ENCODE results near the gene ANKMY1.

Gene ANKMY1

DNA sequence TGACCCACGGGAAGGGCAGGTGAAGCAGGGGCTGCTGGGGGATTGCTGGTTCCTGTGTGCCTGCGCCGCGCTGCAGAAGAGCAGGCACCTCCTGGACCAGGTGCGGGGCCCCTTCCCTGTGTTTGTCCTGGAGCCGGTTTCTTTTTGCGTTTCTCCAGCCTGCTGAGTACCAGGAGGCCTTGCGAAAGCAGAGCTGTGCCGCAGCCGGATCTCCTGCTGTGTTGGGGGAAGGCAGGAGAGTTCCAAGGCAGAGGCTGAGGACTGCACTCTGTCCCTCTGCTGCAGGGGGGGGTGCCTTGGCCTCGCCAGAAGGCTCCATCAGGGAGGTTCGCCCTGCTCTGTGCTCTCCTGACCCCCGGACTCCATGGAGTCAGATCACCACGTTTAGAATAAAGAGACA lies 31.6 kb upstream of the ANKMY1 start (continued):
- TF ChIP-seq ZNF555 (tag by site-specific recombination; conservative IDR thresholded peaks at IDR 0.05) (no peak), MZF1 (tag by site-specific recombination; IDR thresholded peaks at IDR 0.05; ENCODE audit: borderline replicate concordance) (no peak), ZNF776 (tag by site-specific recombination; IDR thresholded peaks at IDR 0.05; ENCODE audit: borderline replicate concordance) (no peak), ZNF529 (tag by site-specific recombination; IDR thresholded peaks at IDR 0.05; ENCODE audit: insufficient replicate concordance) (no peak), ZNF433 (tag by site-specific recombination; IDR thresholded peaks at IDR 0.05; ENCODE audit: low read depth) (no peak), ZNF133 (tag by site-specific recombination; IDR thresholded peaks at IDR 0.05) (no peak), ZNF830 (tag by site-specific recombination; IDR thresholded peaks at IDR 0.05; ENCODE audit: low read depth) (no peak), ZNF521 (tag by site-specific recombination; IDR thresholded peaks at IDR 0.05) (no peak), ZNF707 (tag by site-specific recombination; IDR thresholded peaks at IDR 0.05) (no peak), MYNN (tag by site-specific recombination; IDR thresholded peaks at IDR 0.05; ENCODE audit: borderline replicate concordance) (no peak), ZNF596 (tag by site-specific recombination; IDR thresholded peaks at IDR 0.05) (no peak), KLF1 (tag by site-specific recombination; IDR thresholded peaks at IDR 0.05) (no peak), ZNF76 (tag by site-specific recombination; IDR thresholded peaks at IDR 0.05; ENCODE audit: borderline replicate concordance, low read depth) (peak; percentile 21; the same call in 1 of the 2 replicates)
- TF ChIP-seq, protein P1, sequence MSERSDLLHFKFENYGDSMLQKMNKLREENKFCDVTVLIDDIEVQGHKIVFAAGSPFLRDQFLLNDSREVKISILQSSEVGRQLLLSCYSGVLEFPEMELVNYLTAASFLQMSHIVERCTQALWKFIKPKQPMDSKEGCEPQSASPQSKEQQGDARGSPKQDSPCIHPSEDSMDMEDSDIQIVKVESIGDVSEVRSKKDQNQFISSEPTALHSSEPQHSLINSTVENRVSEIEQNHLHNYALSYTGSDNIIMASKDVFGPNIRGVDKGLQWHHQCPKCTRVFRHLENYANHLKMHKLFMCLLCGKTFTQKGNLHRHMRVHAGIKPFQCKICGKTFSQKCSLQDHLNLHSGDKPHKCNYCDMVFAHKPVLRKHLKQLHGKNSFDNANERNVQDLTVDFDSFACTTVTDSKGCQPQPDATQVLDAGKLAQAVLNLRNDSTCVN (tag by site-specific recombination; optimal IDR thresholded peaks at IDR 0.05): no peak
- TF ChIP-seq, protein P2, sequence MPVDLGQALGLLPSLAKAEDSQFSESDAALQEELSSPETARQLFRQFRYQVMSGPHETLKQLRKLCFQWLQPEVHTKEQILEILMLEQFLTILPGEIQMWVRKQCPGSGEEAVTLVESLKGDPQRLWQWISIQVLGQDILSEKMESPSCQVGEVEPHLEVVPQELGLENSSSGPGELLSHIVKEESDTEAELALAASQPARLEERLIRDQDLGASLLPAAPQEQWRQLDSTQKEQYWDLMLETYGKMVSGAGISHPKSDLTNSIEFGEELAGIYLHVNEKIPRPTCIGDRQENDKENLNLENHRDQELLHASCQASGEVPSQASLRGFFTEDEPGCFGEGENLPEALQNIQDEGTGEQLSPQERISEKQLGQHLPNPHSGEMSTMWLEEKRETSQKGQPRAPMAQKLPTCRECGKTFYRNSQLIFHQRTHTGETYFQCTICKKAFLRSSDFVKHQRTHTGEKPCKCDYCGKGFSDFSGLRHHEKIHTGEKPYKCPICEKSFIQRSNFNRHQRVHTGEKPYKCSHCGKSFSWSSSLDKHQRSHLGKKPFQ (tag by site-specific recombination; IDR thresholded peaks at IDR 0.05): no peak
- TF ChIP-seq, protein P3, sequence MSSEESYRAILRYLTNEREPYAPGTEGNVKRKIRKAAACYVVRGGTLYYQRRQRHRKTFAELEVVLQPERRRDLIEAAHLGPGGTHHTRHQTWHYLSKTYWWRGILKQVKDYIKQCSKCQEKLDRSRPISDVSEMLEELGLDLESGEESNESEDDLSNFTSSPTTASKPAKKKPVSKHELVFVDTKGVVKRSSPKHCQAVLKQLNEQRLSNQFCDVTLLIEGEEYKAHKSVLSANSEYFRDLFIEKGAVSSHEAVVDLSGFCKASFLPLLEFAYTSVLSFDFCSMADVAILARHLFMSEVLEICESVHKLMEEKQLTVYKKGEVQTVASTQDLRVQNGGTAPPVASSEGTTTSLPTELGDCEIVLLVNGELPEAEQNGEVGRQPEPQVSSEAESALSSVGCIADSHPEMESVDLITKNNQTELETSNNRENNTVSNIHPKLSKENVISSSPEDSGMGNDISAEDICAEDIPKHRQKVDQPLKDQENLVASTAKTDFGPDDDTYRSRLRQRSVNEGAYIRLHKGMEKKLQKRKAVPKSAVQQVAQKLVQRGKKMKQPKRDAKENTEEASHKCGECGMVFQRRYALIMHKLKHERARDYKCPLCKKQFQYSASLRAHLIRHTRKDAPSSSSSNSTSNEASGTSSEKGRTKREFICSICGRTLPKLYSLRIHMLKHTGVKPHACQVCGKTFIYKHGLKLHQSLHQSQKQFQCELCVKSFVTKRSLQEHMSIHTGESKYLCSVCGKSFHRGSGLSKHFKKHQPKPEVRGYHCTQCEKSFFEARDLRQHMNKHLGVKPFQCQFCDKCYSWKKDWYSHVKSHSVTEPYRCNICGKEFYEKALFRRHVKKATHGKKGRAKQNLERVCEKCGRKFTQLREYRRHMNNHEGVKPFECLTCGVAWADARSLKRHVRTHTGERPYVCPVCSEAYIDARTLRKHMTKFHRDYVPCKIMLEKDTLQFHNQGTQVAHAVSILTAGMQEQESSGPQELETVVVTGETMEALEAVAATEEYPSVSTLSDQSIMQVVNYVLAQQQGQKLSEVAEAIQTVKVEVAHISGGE (tag by site-specific recombination; conservative IDR thresholded peaks at IDR 0.05; ENCODE audit: low read depth): no peak
- TF ChIP-seq, protein P4, sequence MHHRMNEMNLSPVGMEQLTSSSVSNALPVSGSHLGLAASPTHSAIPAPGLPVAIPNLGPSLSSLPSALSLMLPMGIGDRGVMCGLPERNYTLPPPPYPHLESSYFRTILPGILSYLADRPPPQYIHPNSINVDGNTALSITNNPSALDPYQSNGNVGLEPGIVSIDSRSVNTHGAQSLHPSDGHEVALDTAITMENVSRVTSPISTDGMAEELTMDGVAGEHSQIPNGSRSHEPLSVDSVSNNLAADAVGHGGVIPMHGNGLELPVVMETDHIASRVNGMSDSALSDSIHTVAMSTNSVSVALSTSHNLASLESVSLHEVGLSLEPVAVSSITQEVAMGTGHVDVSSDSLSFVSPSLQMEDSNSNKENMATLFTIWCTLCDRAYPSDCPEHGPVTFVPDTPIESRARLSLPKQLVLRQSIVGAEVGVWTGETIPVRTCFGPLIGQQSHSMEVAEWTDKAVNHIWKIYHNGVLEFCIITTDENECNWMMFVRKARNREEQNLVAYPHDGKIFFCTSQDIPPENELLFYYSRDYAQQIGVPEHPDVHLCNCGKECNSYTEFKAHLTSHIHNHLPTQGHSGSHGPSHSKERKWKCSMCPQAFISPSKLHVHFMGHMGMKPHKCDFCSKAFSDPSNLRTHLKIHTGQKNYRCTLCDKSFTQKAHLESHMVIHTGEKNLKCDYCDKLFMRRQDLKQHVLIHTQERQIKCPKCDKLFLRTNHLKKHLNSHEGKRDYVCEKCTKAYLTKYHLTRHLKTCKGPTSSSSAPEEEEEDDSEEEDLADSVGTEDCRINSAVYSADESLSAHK (tag by site-specific recombination; IDR thresholded peaks at IDR 0.05): peak; percentile 13; the same call in 1 of the 2 replicates
- TF ChIP-seq, protein P5, sequence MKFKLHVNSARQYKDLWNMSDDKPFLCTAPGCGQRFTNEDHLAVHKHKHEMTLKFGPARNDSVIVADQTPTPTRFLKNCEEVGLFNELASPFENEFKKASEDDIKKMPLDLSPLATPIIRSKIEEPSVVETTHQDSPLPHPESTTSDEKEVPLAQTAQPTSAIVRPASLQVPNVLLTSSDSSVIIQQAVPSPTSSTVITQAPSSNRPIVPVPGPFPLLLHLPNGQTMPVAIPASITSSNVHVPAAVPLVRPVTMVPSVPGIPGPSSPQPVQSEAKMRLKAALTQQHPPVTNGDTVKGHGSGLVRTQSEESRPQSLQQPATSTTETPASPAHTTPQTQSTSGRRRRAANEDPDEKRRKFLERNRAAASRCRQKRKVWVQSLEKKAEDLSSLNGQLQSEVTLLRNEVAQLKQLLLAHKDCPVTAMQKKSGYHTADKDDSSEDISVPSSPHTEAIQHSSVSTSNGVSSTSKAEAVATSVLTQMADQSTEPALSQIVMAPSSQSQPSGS (tag by site-specific recombination; IDR thresholded peaks at IDR 0.05; ENCODE audit: low read depth): no peak
- TF ChIP-seq, protein P6, sequence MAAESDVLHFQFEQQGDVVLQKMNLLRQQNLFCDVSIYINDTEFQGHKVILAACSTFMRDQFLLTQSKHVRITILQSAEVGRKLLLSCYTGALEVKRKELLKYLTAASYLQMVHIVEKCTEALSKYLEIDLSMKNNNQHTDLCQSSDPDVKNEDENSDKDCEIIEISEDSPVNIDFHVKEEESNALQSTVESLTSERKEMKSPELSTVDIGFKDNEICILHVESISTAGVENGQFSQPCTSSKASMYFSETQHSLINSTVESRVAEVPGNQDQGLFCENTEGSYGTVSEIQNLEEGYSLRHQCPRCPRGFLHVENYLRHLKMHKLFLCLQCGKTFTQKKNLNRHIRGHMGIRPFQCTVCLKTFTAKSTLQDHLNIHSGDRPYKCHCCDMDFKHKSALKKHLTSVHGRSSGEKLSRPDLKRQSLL (tag by site-specific recombination; IDR thresholded peaks at IDR 0.05): peak; percentile 27; the same call in 1 of the 2 replicates

All from HEK293 (cell line).